Fibroblast of mammary gland (primary cell): Measurements from ENCODE around the gene WDR26.

Experiments
- DNase-seq: peaks from one replicate; pipeline ENCODE4 v3.0.0-alpha.2; 2010; ENCODE audit warnings: low read depth
- H3K4me3 ChIP-seq: 2 replicates; pipeline ENCODE4 v1.5.1; 2011; ENCODE audit warnings: low read depth, mild to moderate bottlenecking, low read length, moderate library complexity; ENCODE audit not compliant: control insufficient read depth
- TF ChIP-seq, protein P1 (sequence below): conservative IDR thresholded peaks from 2 replicates; pipeline ENCODE4 v1.5.1; 2011; ENCODE audit warnings: low read depth, low read length, inconsistent platforms; ENCODE audit not compliant: control insufficient read depth, insufficient read depth

WDR26 gene

DNA sequence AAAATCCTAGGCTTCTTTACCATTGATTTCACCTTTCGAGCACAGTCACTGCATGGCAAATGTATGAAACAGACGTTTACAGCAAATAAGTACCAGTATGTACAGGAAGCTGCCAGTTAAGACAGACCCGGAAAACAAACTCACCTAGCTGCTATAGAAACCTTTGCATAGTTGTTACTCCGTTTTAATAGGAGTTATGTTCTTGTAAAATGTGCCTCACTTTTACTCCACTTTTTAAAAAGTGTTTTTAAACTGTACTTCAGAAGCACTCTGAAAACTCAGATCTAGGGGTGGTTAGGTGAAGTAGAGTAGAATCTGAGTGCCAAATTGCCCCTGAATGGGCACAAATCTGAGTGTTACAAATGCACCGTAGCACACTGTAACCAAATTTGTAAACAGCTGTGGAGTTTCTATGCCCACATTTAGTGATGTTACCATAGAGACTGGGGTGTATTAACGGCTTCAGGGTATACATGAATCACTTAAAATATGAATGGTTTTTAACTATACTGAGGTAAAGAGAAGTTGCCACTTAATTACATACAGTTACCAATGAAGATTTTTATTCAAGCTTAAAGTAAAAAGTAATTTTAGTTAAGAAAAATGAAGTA is 47.2 kb downstream of the WDR26 start:
- H3K4me3 ChIP-seq: no peak overlapping the region
- TF ChIP-seq, protein P1, sequence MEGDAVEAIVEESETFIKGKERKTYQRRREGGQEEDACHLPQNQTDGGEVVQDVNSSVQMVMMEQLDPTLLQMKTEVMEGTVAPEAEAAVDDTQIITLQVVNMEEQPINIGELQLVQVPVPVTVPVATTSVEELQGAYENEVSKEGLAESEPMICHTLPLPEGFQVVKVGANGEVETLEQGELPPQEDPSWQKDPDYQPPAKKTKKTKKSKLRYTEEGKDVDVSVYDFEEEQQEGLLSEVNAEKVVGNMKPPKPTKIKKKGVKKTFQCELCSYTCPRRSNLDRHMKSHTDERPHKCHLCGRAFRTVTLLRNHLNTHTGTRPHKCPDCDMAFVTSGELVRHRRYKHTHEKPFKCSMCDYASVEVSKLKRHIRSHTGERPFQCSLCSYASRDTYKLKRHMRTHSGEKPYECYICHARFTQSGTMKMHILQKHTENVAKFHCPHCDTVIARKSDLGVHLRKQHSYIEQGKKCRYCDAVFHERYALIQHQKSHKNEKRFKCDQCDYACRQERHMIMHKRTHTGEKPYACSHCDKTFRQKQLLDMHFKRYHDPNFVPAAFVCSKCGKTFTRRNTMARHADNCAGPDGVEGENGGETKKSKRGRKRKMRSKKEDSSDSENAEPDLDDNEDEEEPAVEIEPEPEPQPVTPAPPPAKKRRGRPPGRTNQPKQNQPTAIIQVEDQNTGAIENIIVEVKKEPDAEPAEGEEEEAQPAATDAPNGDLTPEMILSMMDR: no peak
- DNase-seq: no peak

- no peak for DNase-seq
- no peak overlapping the region for H3K4me3 ChIP-seq
- TF ChIP-seq, protein P1: no peak
Observed at GRCh38 chr1:224383218-224383617, 51.4 kb downstream of the WDR26 start.

DNA sequence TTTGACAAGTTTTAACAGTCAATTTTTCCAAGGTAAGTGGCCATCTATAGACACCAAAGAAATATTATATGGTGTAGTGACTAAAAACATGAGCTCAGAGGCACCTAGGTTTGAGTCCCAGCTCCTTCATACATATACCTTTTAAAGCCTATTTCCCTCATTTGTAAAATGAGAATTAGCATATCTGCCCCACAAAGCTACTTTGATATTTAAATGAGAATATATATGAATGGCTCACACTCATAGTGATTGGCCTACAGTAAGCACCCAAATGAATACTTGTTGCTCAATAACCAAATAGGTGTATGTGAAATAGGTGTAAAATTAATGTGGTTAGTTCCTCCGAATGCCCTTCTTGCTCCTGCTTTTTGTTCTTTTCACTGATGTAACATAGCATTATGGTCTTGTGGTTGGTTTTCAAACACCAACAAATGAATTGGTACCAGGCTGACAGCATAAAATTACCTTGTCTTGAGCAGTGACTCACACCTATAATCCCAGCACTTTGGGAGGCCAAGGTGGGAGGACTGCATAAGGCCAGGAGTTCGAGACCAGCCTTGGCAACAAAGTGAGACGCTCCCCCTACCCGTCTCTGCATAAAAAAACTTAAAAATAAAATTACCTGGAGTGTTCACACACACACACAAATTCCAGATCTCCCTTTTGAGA is 52.6 kb downstream of the WDR26 start:
- DNase-seq: no peak
- TF ChIP-seq, protein P1: no peak

GRCh38 chr1:224380003-224380402 is 54.6 kb downstream of the WDR26 start:
- no peak for DNase-seq
- H3K4me3 ChIP-seq: no peak overlapping the region
- TF ChIP-seq, protein P1: no peak

More for the DNA sequence above, 52.6 kb downstream of the WDR26 start:
- no peak overlapping the region for H3K4me3 ChIP-seq

- TF ChIP-seq, protein P1: no peak
- H3K4me3 ChIP-seq: no peak overlapping the region
- no peak for DNase-seq
Observed at GRCh38 chr1:224378855-224379631, 55.6 kb downstream of the WDR26 start.

DNA sequence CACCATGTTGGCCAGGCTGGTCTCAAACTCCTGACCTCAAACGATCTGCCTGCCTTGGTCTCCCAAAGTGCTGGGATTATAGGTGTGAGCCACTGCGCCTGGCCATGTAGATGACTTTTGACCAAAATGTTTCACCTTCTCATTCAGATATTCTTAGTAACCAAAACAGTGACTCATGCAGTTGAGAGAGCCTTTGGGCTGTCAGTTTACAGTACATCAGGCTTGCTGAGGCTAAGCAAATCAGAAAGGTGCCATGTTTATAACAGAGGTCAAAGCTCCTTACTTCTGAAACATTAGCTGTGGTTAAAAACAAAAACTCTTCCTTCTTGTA is 57.0 kb downstream of the WDR26 start:
- H3K4me3 ChIP-seq: no peak overlapping the region
- DNase-seq: peak; percentile 63
- TF ChIP-seq, protein P1: no peak
